Renal pelvis (tissue), 4 donors: ENCODE data around the gene FLAD1. TPM values are rescaled to one million over a fixed set of nuclear protein-coding genes. Genes with fewer than 3 reads are reported as not detected.
A peak's percentile ranks its signal among the peaks of the same experiment; 100 is the strongest.

ENCODE experiments used
- DNase-seq: peaks from one replicate; pipeline ENCODE4 v3.0.0-alpha.2; 2013
- polyA plus RNA-seq, 3 donors: library from polyadenylated mRNA; unstranded; fragments of 120-200 nt; gene quantifications; one replicate each; pipeline ENCODE4 v1.2.1, GENCODE V29; 2013; ENCODE audit not compliant: insufficient read length in 3 of 3

Gene FLAD1
- polyA plus RNA-seq, 3 donors: 34.1 to 39.0 (median 38.4) TPM

GRCh38 chr1:155014709-155015508 lies 31.8 kb downstream of the FLAD1 start:
- DNase-seq: no peak

- DNase-seq: no peak
Measured at GRCh38 chr1:155015527-155016230, 32.5 kb downstream of the FLAD1 start.

- DNase-seq: no peak
Measured at GRCh38 chr1:155016231-155016831, 33.2 kb downstream of the FLAD1 start.

GRCh38 chr1:155017041-155017945 lies 34.1 kb downstream of the FLAD1 start:
- DNase-seq: peak; percentile 88

GRCh38 chr1:155017946-155018316 lies 34.8 kb downstream of the FLAD1 start:
- no peak for DNase-seq

GRCh38 chr1:155018617-155019348 lies 35.6 kb downstream of the FLAD1 start:
- no peak for DNase-seq

- DNase-seq: no peak
Measured at GRCh38 chr1:155019377-155020245, 36.5 kb downstream of the FLAD1 start.

GRCh38 chr1:155022136-155022926 lies 39.2 kb downstream of the FLAD1 start:
- no peak for DNase-seq

- DNase-seq: no peak
Measured at GRCh38 chr1:155022927-155023236, 39.7 kb downstream of the FLAD1 start.

- no peak for DNase-seq
Measured at GRCh38 chr1:155023627-155024026, 40.5 kb downstream of the FLAD1 start.

GRCh38 chr1:155024315-155024714 lies 41.2 kb downstream of the FLAD1 start:
- DNase-seq: no peak

GRCh38 chr1:155026154-155026553 lies 43.0 kb downstream of the FLAD1 start:
- no peak for DNase-seq

- DNase-seq: no peak
Measured at GRCh38 chr1:155026588-155026987, 43.4 kb downstream of the FLAD1 start.

- DNase-seq: no peak
Measured at GRCh38 chr1:155029513-155030242, 46.5 kb downstream of the FLAD1 start.

- no peak for DNase-seq
Measured at GRCh38 chr1:155030243-155030795, 47.2 kb downstream of the FLAD1 start.

- no peak for DNase-seq
Measured at GRCh38 chr1:155030899-155031298, 47.8 kb downstream of the FLAD1 start.

GRCh38 chr1:155032886-155033285 lies 49.7 kb downstream of the FLAD1 start:
- DNase-seq: no peak

- DNase-seq: no peak
Measured at GRCh38 chr1:155033524-155033923, 50.4 kb downstream of the FLAD1 start, which contains the start of the genes DCST1 and DCST2. Gene DCST1, plus strand, starts transcription at chr1:155033824. Its CDS starts 213 bp downstream, at chr1:155034037. Gene DCST2, minus strand, starts transcription at chr1:155033781. Its CDS starts 80 bp downstream, at chr1:155033701.
